BE2C (cell line): ENCODE measurements around the gene CPEB1.

Source experiments
- DNase-seq: peaks from one replicate; pipeline ENCODE4 v3.0.0-alpha.2; 2020
- H3K27me3 ChIP-seq: fragments of 250-450 bp; sonication (Bioruptor Pico); 2 replicates; pipeline ENCODE4 v1.5.1; 2020; ENCODE audit warnings: mild to moderate bottlenecking
- H3K36me3 ChIP-seq: fragments of 250-450 bp; sonication (Bioruptor Pico); 2 replicates; pipeline ENCODE4 v1.5.1; 2020; ENCODE audit warnings: mild to moderate bottlenecking
- H3K4me1 ChIP-seq: fragments of 250-450 bp; sonication (Bioruptor Pico); 2 replicates; pipeline ENCODE4 v1.5.1; 2020
- H3K4me3 ChIP-seq: 2 replicates; pipeline ENCODE4 v1.5.1; 2011; ENCODE audit warnings: low read depth, low read length
- H3K9me3 ChIP-seq: fragments of 250-450 bp; sonication (Bioruptor Pico); 2 replicates; pipeline ENCODE4 v1.5.1; 2020
- TF ChIP-seq, protein P1 (sequence below): IDR thresholded peaks from 2 replicates; pipeline ENCODE4 v1.5.1; 2012; ENCODE audit warnings: mild to moderate bottlenecking, low read depth, low read length

The CPEB1 gene

DNA sequence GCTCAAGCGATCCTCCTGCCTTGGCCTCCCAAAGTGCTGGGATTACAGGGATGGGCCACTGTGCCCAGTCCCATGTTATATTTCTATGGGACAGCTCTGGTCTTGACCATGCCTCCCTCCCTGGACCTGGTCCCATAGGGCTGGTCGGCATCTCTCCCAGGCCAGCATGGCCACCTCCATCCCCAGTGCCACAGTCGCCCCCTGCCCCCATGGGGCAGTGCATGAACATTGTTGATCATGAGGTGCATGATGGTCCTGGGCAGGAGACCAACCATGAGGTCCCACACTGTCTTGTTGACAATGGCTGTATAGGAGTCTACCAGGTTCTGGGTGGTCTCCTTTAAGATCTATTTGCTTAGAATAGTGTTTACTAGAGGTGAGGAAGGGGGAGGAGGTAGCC, 113.4 kb downstream of the CPEB1 start:
- no peaks in the 10 kb centered on the region for H3K9me3 ChIP-seq
- H3K27me3 ChIP-seq, result no peaks in the 10 kb centered on the region
- DNase-seq, result no peak
- no peak overlapping the region for H3K4me3 ChIP-seq
- TF ChIP-seq, protein P1, sequence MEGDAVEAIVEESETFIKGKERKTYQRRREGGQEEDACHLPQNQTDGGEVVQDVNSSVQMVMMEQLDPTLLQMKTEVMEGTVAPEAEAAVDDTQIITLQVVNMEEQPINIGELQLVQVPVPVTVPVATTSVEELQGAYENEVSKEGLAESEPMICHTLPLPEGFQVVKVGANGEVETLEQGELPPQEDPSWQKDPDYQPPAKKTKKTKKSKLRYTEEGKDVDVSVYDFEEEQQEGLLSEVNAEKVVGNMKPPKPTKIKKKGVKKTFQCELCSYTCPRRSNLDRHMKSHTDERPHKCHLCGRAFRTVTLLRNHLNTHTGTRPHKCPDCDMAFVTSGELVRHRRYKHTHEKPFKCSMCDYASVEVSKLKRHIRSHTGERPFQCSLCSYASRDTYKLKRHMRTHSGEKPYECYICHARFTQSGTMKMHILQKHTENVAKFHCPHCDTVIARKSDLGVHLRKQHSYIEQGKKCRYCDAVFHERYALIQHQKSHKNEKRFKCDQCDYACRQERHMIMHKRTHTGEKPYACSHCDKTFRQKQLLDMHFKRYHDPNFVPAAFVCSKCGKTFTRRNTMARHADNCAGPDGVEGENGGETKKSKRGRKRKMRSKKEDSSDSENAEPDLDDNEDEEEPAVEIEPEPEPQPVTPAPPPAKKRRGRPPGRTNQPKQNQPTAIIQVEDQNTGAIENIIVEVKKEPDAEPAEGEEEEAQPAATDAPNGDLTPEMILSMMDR, result no peak
- peaks cover 54% of the 10 kb centered on the region for H3K36me3 ChIP-seq
- H3K4me1 ChIP-seq, result no peaks in the 10 kb centered on the region

DNA sequence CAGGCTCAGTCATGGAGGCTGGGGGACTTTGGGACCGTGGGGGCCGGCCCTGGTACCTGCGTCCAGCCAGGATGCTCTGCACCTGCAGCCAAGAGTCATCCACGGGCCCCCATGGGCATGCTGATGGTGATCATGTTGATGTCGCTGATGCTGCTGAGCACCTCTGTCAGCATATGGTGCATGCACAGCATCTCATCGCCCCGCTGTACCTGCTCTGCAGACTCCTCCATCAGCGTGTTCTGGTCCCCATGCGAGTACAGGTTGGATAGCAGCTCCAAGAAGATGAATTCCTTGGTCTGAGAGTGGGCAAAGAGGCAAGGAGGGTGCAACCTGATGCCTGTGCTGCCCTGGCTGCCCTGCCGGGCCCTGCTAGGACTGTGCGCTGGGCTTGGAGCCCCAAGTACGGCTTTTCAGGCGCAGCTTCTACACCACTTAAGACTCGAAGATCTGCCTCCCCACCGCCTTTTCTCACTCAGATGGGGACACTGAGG, 114.1 kb downstream of the CPEB1 start:
- H3K4me1 ChIP-seq, result no peaks in the 10 kb centered on the region
- no peaks in the 10 kb centered on the region for H3K9me3 ChIP-seq
- TF ChIP-seq, protein P1, result no peak
- DNase-seq, result no peak
- H3K4me3 ChIP-seq, result no peak overlapping the region
- H3K36me3 ChIP-seq, result peaks cover 47% of the 10 kb centered on the region
- H3K27me3 ChIP-seq, result no peaks in the 10 kb centered on the region

DNA sequence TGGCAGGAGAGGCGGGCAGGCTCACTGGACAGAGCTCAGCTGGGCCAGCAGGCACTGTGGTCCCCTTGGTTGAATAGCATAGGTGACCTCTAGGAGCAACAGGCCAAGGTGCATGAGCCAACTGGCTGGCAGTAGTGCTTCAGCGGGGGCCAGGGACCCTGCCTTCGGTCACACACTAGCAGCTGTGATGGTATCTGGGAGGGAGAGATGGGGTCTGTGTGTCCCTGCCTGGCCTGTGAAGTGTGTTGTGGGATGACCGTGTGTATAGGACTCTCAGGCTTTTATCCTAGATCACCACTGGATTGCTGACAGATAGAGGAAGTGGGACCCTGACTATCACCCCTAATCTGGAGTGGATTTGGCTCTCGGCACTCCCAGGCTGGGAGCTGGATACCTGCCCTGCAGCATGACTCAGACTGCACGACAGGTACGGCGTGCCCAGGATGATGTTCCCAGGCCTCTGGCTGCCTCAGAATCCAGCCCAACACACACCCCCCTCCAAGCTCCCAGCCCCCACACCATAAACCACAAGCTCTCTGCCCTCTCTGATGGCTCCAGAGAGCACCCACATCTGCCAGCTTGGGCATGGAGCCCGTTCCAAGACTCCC, 114.7 kb downstream of the CPEB1 start:
- Histone ChIP-seq H3K4me3 (no peak overlapping the region), H3K36me3 (peaks cover 41% of the 10 kb centered on the region), H3K4me1 (no peaks in the 10 kb centered on the region), H3K9me3 (no peaks in the 10 kb centered on the region), H3K27me3 (no peaks in the 10 kb centered on the region)
- no peak for DNase-seq
- TF ChIP-seq, protein P1, result no peak

DNA sequence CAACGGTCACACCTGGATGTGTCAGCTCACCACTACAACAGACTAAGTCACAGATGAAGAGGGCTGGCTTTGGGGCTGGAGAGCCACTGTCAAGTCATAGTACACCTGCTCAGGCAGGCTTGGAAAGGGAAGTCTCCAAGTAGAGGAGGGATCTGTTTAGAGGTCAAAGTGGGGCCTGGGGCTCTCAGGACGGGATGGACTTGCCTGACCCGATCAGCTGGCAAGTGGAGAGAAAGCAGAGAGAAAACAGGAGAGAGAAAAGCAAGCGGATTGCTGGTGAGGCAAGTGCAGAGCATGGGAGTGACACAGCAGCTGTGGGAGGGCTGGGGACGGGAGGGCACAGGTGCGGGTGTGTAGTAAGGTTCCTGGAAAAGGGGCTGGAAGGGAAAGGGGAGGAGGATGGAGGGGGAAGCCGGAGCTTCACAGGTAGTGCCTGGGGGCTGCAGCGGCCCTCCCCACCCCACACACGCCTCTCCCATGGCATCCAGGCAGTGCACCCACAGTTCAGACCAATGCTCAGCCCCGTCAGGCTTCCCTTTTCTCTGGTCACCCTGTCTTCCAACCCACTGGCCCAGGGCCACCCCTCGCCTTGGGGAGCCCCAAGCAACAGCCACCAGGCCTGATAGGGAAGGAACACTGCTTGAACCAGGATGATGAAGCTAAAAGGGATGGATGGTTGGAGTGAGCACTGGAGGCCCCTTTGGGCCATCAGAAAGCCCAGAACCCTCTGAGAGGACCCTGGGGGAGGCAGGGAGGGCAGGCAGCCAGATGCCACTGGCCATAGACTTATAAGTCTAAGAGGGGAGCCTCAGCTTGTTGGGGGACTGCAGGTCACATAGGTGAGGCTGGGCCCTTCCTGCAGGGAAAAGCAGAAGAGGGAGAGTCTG, 115.4 kb downstream of the CPEB1 start:
- TF ChIP-seq, protein P1, result no peak
- Histone ChIP-seq H3K4me1 (no peaks in the 10 kb centered on the region), H3K36me3 (peaks cover 34% of the 10 kb centered on the region), H3K4me3 (no peak overlapping the region), H3K9me3 (no peaks in the 10 kb centered on the region), H3K27me3 (no peaks in the 10 kb centered on the region)
- no peak for DNase-seq

DNA sequence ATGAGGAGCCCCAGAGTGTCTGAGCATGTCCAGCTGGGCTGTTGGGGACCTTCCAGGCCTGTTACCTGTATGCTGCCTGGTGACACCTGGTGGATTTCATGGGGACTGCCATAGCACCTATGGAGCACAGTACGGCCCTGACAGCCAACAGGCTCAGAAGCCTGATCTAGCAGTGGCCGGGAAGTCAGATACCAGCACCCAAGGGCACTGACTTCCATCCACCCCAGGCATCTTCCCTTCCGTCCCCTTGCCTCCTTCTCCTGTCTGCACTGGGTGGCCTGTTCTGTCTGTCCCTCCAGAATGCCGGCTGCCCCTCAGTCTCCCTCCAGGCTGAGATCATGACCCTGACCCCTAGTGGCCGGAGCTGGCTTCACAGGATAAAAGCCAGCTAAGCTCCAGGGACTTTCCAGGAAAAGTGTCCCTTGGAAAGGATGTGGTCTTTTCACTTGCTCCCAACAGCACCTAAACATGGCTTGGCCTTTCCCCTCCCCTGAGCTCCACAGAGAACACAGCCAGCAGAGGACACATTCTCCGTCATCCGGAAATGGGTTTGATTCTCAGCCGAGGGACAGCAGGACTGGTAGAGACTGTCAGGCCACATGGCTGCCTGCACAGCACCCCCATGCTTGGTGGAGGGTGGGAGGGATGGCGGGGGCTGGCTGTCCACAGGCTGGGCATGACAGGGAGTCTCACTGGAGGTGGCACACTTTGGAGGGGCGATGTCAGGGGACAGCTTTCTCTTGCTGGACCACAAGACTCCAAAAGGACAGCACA, 116.4 kb downstream of the CPEB1 start:
- H3K9me3 ChIP-seq, result no peaks in the 10 kb centered on the region
- H3K4me1 ChIP-seq, result no peaks in the 10 kb centered on the region
- TF ChIP-seq, protein P1, result peak; percentile 77
- H3K36me3 ChIP-seq, result peaks cover 24% of the 10 kb centered on the region
- DNase-seq, result peak; percentile 80
- H3K27me3 ChIP-seq, result no peaks in the 10 kb centered on the region
- peak overlapping the region; percentile 44 for H3K4me3 ChIP-seq
